H9 (cell line): ENCODE measurements around the gene ADIG. TPM values are rescaled to one million over a fixed set of nuclear protein-coding genes. Genes with fewer than 3 reads are reported as not detected.

Experiments used
- DNase-seq: peaks from one replicate; pipeline ENCODE4 v3.0.0-alpha.2; 2017
- H2AFZ ChIP-seq: one replicate; pipeline ENCODE4 v1.6.1; 2013; ENCODE audit warnings: mild to moderate bottlenecking, low read length, control low read depth, moderate library complexity
- H2AK5ac ChIP-seq: 2 replicates; pipeline ENCODE4 v1.6.1; 2013; ENCODE audit warnings: low read length, control low read depth, mixed read lengths; ENCODE audit not compliant: insufficient read length
- H2BK120ac ChIP-seq: one replicate; pipeline ENCODE4 v1.6.1; 2013; ENCODE audit warnings: low read depth, mild to moderate bottlenecking, low read length, control low read depth, inconsistent platforms; ENCODE audit not compliant: poor library complexity, severe bottlenecking
- H2BK12ac ChIP-seq: 2 replicates; pipeline ENCODE4 v1.6.1; 2013; ENCODE audit warnings: low read length, control low read depth, mixed read lengths, low read depth; ENCODE audit not compliant: insufficient read length
- H2BK15ac ChIP-seq: 2 replicates; pipeline ENCODE4 v1.6.1; 2013; ENCODE audit warnings: low read depth, low read length, control low read depth
- H2BK20ac ChIP-seq: one replicate; pipeline ENCODE4 v1.6.1; 2013; ENCODE audit warnings: low read depth, mild to moderate bottlenecking, low read length, control low read depth, inconsistent platforms; ENCODE audit not compliant: poor library complexity, severe bottlenecking
- H2BK5ac ChIP-seq: 2 replicates; pipeline ENCODE4 v1.6.1; 2013; ENCODE audit warnings: low read length, control low read depth, mixed read lengths; ENCODE audit not compliant: insufficient read length
- H3K14ac ChIP-seq: 2 replicates; pipeline ENCODE4 v1.6.1; 2013; ENCODE audit warnings: low read length, control low read depth; ENCODE audit not compliant: insufficient read depth
- H3K18ac ChIP-seq: 2 replicates; pipeline ENCODE4 v1.6.1; 2013; ENCODE audit warnings: low read depth, mild to moderate bottlenecking, mixed read lengths, low read length, control low read depth; ENCODE audit not compliant: insufficient read length
- H3K23ac ChIP-seq: 2 replicates; pipeline ENCODE4 v1.6.1; 2013; ENCODE audit warnings: low read length, control low read depth, mixed read lengths, low read depth; ENCODE audit not compliant: insufficient read length
- H3K23me2 ChIP-seq: 2 replicates; pipeline ENCODE4 v1.6.1; 2013; ENCODE audit warnings: low read depth, mild to moderate bottlenecking, mixed read lengths, low read length, control low read depth; ENCODE audit not compliant: insufficient read length, poor library complexity, severe bottlenecking
- H3K27ac ChIP-seq: 2 replicates; pipeline ENCODE4 v1.5.1; 2013; ENCODE audit warnings: low read length, control low read depth, mixed read lengths, low read depth; ENCODE audit not compliant: insufficient read length
- H3K27me3 ChIP-seq: 2 replicates; pipeline ENCODE4 v1.6.1; 2013; ENCODE audit warnings: low read length, control low read depth, inconsistent platforms; ENCODE audit not compliant: insufficient read depth
- H3K4ac ChIP-seq: 2 replicates; pipeline ENCODE4 v1.6.1; 2013; ENCODE audit warnings: low read depth, mild to moderate bottlenecking, control low read depth, inconsistent platforms, low read length, moderate library complexity
- H3K4me1 ChIP-seq: 2 replicates; pipeline ENCODE4 v1.6.1; 2013; ENCODE audit warnings: low read length, control low read depth, inconsistent platforms; ENCODE audit not compliant: insufficient read depth
- H3K4me2 ChIP-seq: 2 replicates; pipeline ENCODE4 v1.6.1; 2013; ENCODE audit warnings: low read length, control low read depth, mixed read lengths; ENCODE audit not compliant: insufficient read length, insufficient read depth
- H3K56ac ChIP-seq: 2 replicates; pipeline ENCODE4 v1.6.1; 2013; ENCODE audit warnings: low read depth, mild to moderate bottlenecking, mixed read lengths, low read length, control low read depth; ENCODE audit not compliant: insufficient read length
- H3K79me1 ChIP-seq: 2 replicates; pipeline ENCODE4 v1.6.1; 2013; ENCODE audit warnings: low read depth, mild to moderate bottlenecking, moderate library complexity, low read length, control low read depth, inconsistent platforms; ENCODE audit not compliant: insufficient read depth, poor library complexity, severe bottlenecking
- H3K79me2 ChIP-seq: 2 replicates; pipeline ENCODE4 v1.6.1; 2013; ENCODE audit warnings: low read length, control low read depth, inconsistent platforms; ENCODE audit not compliant: insufficient read depth
- H3K9ac ChIP-seq: 2 replicates; pipeline ENCODE4 v1.6.1; 2013; ENCODE audit warnings: low read length, control low read depth, mixed read lengths; ENCODE audit not compliant: insufficient read length; ENCODE audit errors: extremely low read depth
- H3K9me3 ChIP-seq: one replicate; pipeline ENCODE4 v1.6.1; 2013; ENCODE audit warnings: low read depth, low read length, inconsistent platforms; ENCODE audit not compliant: control insufficient read depth
- H3T11ph ChIP-seq: one replicate; pipeline ENCODE4 v1.6.1; 2013; ENCODE audit warnings: mild to moderate bottlenecking, low read length, control low read depth, inconsistent platforms
- H4K20me1 ChIP-seq: one replicate; pipeline ENCODE4 v1.6.1; 2013; ENCODE audit not compliant: control insufficient read depth, insufficient read length, insufficient read depth
- H4K5ac ChIP-seq: 2 replicates; pipeline ENCODE4 v1.6.1; 2013; ENCODE audit warnings: low read depth, mild to moderate bottlenecking, mixed read lengths, low read length, control low read depth; ENCODE audit not compliant: insufficient read length
- H4K8ac ChIP-seq: replicated peaks from 2 replicates; pipeline ENCODE4 v1.6.1; 2013; ENCODE audit warnings: low read length, control low read depth, mixed read lengths, low read depth; ENCODE audit not compliant: insufficient read length
- H4K91ac ChIP-seq: 2 replicates; pipeline ENCODE4 v1.6.1; 2013; ENCODE audit warnings: low read depth, mild to moderate bottlenecking, moderate library complexity, mixed read lengths, low read length, control low read depth; ENCODE audit not compliant: insufficient read length
- H3K27ac Mint-ChIP-seq, 3 experiments: 2 replicates in 2 of 3; 3 replicates in 1 of 3; pipeline ENCODE4 v1.8.0; 2020 to 2021; ENCODE audit warnings: mixed read lengths in 3 of 3, mild to moderate bottlenecking in 1 of 3, moderate library complexity in 1 of 3
- H3K27me3 Mint-ChIP-seq: 2 replicates; pipeline ENCODE4 v1.8.0; 2021; ENCODE audit warnings: low read depth, mild to moderate bottlenecking, moderate library complexity, mixed read lengths
- H3K36me3 Mint-ChIP-seq, 3 experiments: 2 replicates in 2 of 3; 3 replicates in 1 of 3; pipeline ENCODE4 v1.8.0; 2020 to 2021; ENCODE audit warnings: low read depth in 3 of 3, mixed read lengths in 3 of 3; ENCODE audit not compliant: insufficient read depth in 1 of 3
- H3K4me1 Mint-ChIP-seq, 2 experiments: 2 replicates each; pipeline ENCODE4 v1.8.0; 2020; ENCODE audit warnings: mixed read lengths in 2 of 2
- H3K4me3 Mint-ChIP-seq, 2 experiments: 2 replicates in 1 of 2; 3 replicates in 1 of 2; pipeline ENCODE4 v1.8.0; 2020 to 2021; ENCODE audit warnings: mild to moderate bottlenecking in 2 of 2, mixed read lengths in 2 of 2, moderate library complexity in 1 of 2
- H3K9me3 Mint-ChIP-seq, 2 experiments: 2 replicates in 1 of 2; 3 replicates in 1 of 2; pipeline ENCODE4 v1.8.0; 2020; ENCODE audit warnings: mild to moderate bottlenecking in 2 of 2, mixed read lengths in 2 of 2, moderate library complexity in 1 of 2
- CTCF ChIP-seq: fragments of 200-600 bp; sonication (generic); conservative IDR thresholded peaks from 3 replicates; pipeline ENCODE4 v1.8.0; 2021; ENCODE audit warnings: antibody characterized with exemption, mild to moderate bottlenecking
- WGBS: extraction: QIAGEN DNeasy Blood & Tissue Kit; methylation state at CpG from one replicate; pipeline ENCODE4 v1.1.7; 2013; ENCODE audit warnings: missing lambda C conversion rate, low lambda C conversion rate, mixed read lengths; ENCODE audit not compliant: insufficient read length; ENCODE audit errors: extremely low coverage; 5-methylcytosine and 5-hydroxymethylcytosine counted together
- total RNA-seq: library from RNA; stranded (reverse); gene quantifications from 2 replicates; pipeline ENCODE4 v1.2.1, GENCODE V29; 2021

Gene ADIG
- total RNA-seq, 1 experiment from 2014 or later = not detected

DNA sequence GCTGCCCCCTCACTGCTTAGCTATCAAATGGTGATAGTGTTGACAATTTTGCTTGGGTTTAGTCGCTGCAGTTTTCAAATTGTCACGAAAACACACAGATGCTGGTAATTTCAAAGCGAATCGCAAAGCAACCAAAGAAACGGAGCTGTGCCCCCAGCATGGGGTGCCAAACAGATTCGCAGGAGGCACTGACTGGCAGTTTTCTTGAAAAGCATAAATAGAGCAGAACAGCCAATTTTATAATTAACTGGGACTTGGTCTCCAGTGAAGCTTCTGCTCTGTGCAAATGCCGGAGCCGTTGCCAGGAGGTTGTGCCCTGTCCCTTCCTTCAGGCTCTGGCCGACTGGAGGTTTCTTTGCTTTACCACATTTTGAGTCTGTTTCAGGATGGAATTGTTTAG lies 39.4 kb downstream of the ADIG start:
- H3K27me3 Mint-ChIP-seq = peaks cover 2% of the 10 kb centered on the region
- no CpG with 5 or more reads among the region's 9 CpGs for WGBS
- H2BK12ac ChIP-seq = no peak overlapping the region

More for the DNA sequence above, 39.4 kb downstream of the ADIG start:
- no peaks in the 10 kb centered on the region for H3K79me1 ChIP-seq
- no peak overlapping the region for H2BK15ac ChIP-seq
- no peak overlapping the region for H3K23ac ChIP-seq
- no peaks in the 10 kb centered on the region for H3K23me2 ChIP-seq
- no peak overlapping the region for H2AK5ac ChIP-seq
- no peak for TF ChIP-seq CTCF
- H4K5ac ChIP-seq = no peak overlapping the region
- no peak overlapping the region for H2AFZ ChIP-seq
- no peak overlapping the region for H2BK5ac ChIP-seq
- H3T11ph ChIP-seq = no peak overlapping the region
- H3K14ac ChIP-seq = no peak overlapping the region
- H3K4me3 Mint-ChIP-seq = no peak overlapping the region
- H3K9me3 ChIP-seq = no peaks in the 10 kb centered on the region
- H3K27ac Mint-ChIP-seq = no peak overlapping the region
- no peak overlapping the region for H3K9ac ChIP-seq
- H4K91ac ChIP-seq = no peak overlapping the region
- H3K79me2 ChIP-seq = no peaks in the 10 kb centered on the region
- H3K27ac ChIP-seq = no peak overlapping the region
- H3K27me3 ChIP-seq = no peaks in the 10 kb centered on the region
- H2BK120ac ChIP-seq = no peak overlapping the region
- no peak overlapping the region for H3K56ac ChIP-seq
- no peaks in the 10 kb centered on the region for H3K9me3 Mint-ChIP-seq
- peaks cover 0 to 1% (median 0%) of the 10 kb centered on the region in 3 experiments; a peak in 3 of 7 replicates for H3K36me3 Mint-ChIP-seq
- H3K4me1 Mint-ChIP-seq = peaks cover 17 to 18% of the 10 kb centered on the region in 2 experiments
- H2BK20ac ChIP-seq = no peak overlapping the region
- no peak overlapping the region for H4K8ac ChIP-seq
- DNase-seq = no peak
- H3K4me1 ChIP-seq = no peaks in the 10 kb centered on the region
- H3K4ac ChIP-seq = no peak overlapping the region
- H4K20me1 ChIP-seq = no peaks in the 10 kb centered on the region
- no peak overlapping the region for H3K18ac ChIP-seq
- no peak overlapping the region for H3K4me2 ChIP-seq
